Activated CD8-positive, alpha-beta memory T cell treated with anti-CD3 and anti-CD28 coated beads, Interleukin-2, amount 50 U/mL, for 24 hours (primary cell): ENCODE results near the gene RBM12.
"Not testable (repeated sequence)": the region's sequence is repeated elsewhere in the genome, so short reads cannot be mapped to it uniquely, and the experiment has no call there.

Experiments
- DNase-seq: peaks from one replicate; pipeline ENCODE4 v3.0.0-alpha.2; 2020; ENCODE audit errors: extremely low read depth

RBM12 gene

DNA sequence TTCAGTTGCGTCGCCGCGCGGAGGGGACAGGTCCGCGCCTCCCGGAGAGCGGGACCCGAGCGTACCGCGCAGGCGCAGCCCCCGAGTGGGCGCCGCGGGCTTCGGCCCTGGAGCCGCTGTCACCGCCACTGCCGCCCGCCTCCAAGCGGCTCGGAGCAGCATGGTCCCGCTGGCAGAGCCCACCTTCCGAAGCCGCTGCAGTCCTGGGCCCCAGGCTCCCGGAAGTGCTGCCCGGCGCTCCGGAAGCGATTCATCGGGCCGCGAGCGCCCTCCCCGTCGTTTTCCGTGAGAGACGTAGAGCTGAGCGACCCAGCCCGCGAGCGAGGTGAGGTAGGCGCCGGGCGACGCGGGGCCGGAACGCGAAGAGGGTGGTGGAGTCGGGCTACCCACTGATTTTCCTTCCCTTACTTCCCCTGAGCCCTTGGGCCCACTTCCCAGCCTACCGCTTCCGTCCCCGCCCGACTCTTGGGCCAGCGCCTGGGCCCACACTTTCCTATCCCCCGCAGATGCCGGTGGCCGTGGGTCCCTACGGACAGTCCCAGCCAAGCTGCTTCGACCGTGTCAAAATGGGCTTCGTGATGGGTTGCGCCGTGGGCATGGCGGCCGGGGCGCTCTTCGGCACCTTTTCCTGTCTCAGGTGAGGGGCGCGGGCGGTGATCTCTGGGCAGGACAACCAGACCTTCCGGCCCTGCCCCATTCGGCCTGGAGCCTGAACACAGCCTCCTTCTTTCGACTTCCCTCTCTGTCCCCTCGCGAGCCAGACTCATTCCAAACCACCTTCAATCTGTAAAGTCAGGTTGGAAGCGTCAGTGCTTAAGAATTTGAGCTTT lies 34.6 kb upstream of the RBM12 start, which contains the start of the genes NFS1 and ROMO1:
Gene NFS1, minus strand, starts transcription at position 226 of the 830 bp plus-strand sequence. Its CDS starts 64 bp downstream, at position 162.
Gene ROMO1, plus strand, starts transcription at position 279 of the 830 bp plus-strand sequence. Its CDS starts 228 bp downstream, at position 507.
- DNase-seq = peak; percentile 71

DNA sequence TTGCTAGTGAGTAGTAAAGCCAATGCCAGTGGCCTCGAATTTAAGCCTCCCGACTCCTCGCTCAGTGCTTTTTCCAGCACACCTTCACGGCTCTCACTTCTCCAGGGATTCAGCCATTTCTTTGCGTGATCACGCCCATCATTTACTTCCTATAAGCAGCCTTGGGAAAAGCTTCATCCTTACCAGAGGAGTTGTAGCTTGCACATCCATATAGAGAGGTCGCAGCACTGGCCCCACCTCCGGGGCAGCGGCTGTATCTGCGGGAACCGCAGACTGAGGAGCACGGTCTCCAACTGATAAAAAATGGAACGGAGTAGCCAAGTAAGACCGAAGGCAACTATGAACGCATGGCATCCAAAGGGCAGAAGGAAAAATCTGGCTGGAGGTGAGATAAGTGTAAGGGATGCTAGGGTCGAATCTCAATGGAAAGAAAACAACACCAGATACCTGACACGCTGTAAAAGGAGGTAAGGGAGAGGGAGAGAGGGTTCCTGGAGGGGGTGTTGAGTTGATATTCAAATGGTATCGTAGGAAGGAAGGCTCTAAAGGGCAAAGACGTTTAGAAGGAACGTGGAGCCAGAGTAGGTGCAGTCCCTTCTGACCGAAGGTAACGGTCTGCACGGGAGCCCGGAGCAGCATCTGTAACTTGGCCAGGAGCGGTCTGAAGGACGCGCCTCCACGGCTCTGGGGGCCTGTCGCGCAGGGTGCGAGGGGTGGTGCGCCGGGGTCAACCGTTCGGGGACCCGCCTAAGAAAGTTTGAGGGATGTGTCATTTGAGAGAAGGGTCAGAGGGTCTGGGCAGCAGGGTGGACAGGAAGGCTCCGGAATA lies 33.8 kb upstream of the RBM12 start:
- no peak for DNase-seq

DNA sequence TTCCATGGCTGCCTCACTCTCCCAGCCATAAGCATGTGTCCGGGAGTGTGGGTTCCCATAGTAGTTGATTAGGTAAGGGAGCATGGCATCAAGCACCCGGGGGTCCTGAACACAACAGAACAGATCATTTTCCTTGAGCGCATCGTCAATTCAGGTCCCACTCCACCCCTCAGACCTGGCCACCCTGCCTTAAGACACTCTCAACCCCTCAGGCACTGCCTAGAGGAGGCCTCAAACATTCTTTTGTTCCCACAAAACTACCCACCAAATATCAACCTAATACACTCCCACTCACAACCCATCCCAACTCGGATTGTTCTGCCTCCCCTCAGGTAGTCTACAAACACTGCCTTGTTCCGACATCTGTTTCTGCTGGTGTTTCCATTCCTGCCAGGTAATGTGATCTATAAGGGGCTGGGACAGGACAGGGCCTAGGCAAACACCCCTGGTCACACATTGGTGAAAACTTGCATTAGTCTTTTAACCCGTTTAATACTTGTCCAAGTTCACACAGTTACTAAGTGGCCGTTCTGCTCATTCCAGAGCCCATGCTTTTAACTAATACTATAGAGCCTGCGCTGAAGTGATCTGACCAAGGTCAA lies 33.1 kb upstream of the RBM12 start:
- no peak for DNase-seq

DNA sequence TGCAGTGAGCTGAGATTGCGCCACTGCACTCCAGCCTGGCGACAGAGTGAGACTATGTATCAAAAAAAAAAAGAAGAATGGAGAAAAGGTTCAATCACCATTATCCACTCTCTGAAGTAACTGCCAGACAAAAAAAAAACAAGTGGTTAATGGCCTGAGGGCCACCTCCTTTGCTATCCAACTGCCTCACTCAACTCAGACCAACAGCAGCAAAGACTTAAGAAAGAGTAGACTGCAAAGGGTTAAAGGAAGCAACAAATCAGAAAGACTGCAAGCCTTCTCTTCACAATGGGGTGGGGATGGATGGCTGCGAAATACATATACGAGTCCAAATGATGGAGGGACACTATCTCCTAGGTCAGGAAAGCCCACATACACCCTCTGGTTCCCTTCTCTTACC lies 31.3 kb upstream of the RBM12 start:
- no peak for DNase-seq

DNA sequence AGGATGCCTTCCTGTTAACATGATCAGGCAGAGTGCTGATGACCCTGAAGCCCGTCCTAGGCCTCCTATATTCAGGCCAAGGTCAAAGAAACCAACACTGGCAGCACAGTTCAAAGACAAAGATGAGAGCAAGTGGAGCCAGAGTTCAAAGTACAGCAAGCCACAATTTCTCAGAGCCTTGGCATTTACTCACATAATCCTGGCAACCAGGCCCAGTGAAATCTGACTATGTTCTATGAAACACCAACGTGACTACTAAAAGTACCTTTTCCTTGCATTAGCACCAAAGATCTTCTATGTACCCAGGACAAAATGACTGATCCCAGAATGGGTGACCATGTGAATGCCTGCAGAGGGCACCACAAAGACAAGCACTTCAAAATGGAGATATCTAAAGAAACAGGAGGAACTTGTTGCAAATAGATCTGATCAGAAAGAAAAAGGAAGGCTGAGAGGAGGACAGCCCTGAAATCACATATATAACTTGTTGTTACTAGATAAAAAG lies 30.6 kb upstream of the RBM12 start:
- no peak for DNase-seq

DNA sequence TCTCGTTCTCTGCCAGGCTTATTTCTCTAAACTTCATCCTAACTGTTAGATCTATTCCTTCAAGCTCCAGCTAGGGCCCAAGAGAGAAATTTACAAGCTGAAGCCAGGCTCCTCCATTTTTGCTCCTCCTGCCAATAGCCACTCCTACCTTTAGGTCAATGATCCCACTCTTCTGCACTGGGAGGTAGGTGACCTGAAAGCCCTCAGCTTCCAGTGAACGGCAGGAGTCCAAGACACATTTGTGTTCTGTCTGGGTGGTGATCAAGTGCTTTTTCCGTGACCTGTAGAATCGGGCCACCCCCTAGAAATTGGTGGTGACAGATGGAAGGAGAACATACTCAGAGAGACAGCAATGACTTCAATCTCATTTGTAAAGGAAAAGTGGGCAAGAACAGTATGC lies 25.6 kb upstream of the RBM12 start:
- DNase-seq = no peak

DNA sequence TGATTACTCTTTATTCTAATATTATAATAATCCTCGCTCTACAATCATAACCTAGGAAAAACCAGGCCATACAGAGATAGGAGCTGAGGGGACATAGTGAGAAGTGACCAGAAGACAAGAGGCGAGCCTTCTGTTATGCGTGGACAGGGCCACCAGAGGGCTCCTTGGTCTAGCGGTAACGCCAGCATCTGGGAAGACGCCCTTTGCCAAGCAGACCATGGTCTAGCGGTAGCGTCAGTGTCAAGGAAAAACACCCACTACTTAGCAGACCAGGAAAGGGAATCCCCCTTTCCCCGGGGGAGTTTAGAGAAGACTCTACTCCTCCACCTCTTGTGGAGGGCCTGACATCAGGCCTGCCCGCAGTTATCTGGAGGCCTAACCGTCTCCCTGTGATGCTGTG lies 22.2 kb upstream of the RBM12 start:
- DNase-seq = not testable (repeated sequence)

DNA sequence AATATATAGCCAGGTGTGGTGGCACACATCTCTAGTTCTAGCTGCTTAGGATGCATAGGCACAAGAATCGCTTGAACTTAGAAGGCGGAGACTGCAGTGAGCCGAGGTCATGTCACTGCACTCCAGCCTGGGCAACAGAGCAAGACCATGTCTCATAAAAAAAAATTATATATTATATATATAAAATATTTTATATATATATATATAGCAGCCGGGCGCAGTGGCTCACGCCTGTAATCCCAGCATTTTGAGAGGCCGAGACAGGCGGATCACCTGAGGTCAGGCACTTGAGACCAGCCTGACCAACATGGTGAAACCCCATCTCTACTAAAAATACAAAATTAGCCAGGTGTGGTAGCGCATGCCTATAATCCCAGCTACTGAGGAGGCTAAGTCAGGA lies 20.7 kb upstream of the RBM12 start:
- DNase-seq = not testable (repeated sequence)

DNA sequence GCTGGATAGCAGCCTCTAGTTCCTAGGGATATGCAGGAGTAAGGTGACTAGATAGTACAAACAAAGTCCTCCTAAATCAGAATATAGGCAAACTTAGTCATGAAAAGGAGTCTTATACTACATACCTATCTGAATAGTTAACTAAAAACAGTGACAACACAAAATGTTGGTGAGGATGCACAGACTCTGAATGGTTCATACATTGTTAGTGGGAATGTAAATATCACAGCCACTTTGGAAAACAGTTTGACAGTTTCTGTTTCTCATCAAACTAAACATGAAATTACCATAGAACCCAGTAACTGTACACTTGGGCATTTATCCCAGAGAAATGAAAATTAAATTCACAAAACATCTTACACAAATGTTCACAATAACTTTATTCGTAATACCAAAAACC lies 17.3 kb upstream of the RBM12 start:
- no peak for DNase-seq

DNA sequence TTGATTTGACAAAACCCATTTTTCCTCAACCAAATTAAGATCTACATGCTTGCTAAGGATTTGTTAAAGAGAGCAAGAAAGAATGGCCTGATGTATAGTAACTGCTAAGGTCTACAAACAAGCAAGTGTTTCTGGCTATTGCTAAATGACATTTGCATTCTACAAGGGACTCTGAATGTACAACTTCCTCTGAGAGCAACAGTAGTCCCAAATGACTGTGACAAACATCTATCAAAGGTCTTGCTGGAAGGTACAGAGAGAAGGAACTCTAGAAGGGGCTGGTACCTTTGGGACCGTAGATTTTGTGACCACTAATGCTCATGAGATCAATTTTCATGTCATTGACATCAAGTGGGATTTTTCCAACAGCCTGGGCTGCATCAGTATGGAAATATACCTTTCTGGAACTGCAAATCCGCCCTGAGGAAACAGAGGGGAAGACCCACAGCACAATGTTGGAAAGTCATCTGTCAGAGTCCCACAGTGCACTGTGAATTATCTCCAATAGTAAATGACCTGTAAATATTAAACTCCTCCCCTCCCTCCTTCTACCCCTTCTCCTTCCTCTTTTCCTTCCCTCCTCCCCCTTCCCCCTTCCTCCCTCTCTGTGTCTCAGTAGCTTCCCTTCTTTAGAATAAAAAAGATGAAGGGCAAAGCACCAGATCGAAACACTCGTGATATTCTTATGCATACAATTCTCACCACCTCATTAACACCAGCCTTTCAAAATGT lies 15.9 kb upstream of the RBM12 start:
- no peak for DNase-seq

DNA sequence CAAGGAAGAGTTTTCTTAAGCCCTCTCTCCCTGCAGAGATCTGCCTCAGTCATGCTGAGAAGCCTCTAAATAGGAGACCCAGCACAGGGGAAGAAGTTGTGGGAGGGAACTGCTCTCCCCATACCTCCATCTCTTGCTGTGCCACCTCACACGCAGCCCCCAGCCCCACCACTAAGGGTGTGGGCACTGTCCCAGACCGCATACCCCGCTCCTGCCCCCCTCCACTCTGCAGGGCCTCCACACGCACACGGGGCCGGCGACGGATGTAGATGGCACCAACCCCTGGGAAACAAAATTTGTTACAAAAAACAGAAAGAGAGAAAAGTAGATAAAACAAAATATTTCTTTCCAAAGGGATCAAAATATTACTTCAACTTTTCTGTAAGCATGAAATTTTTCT lies 10.2 kb upstream of the RBM12 start:
- no peak for DNase-seq

DNA sequence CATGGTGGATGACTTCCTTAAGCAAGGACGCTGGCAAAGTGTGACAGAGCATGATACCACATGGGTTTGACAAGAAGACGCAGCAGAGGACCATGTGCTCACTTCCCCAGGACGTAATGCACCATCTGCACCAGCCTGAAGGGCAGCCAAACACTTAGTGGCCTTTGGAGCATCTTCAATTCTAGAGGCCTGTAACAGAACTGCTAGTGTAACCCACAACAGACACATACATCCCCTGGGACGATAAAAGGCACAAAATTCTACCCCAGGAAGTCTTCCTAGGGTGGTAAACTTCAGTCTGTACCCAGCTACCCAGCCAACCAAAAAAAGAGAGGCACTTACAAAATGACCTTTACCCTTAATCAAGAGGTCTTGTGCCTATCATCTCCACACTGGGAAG lies 9.2 kb upstream of the RBM12 start:
- DNase-seq = no peak

DNA sequence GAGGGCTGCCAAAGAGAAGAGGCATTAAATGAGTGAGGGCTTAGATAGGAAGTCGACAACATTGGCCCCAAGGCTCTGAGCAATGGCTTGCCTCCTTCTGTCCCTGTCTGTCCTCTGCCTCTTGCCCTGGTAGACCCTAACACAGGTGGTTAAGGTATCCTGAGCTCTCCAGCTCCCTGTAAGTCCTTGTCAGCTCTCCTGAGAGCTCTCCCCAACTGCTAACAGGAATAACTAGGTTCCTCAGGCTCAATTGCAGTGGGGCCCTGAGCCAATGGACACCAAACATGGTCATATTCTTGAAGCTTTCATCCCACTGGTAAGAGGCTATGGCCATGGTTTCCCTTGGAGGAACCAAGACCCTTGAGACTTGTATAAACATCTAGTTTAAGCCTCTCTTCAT lies 5.0 kb upstream of the RBM12 start:
- DNase-seq = no peak

DNA sequence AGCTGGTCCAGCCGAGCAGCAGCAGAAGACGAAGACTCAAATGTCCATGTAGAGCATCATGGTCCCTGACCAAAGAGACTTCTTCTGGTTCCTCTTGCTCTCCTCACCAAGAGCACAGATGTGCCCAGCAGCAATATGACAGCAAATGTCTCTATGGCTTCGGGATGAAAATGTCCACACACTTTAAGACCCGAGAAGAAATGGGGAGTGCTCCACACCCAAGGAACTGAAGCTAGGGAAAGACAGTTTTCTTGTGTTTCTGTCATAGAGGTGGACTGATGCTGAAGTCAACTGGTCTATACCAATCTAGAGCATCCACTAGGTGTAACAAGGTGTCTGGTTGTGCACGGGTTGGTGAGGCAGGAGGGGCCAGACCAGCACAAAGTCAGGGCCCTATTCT lies 4.5 kb upstream of the RBM12 start:
- DNase-seq = no peak

DNA sequence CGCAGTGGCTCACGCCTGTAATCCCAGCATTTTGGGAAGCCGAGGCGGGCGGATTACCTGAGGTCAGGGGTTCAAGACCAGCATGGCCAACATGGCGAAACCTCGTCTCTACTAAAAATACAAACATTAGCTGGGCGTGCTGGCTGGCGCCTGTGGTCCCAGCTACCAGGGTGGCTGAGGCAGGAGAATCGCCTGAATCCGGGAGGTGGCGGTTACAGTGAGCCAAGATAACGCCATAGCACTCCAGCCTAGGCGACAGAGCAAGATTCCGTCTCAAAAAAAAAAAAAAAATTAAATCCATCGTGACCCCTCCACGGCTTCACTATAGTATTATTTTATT lies 1.2 kb upstream of the RBM12 start:
- DNase-seq = no peak

DNA sequence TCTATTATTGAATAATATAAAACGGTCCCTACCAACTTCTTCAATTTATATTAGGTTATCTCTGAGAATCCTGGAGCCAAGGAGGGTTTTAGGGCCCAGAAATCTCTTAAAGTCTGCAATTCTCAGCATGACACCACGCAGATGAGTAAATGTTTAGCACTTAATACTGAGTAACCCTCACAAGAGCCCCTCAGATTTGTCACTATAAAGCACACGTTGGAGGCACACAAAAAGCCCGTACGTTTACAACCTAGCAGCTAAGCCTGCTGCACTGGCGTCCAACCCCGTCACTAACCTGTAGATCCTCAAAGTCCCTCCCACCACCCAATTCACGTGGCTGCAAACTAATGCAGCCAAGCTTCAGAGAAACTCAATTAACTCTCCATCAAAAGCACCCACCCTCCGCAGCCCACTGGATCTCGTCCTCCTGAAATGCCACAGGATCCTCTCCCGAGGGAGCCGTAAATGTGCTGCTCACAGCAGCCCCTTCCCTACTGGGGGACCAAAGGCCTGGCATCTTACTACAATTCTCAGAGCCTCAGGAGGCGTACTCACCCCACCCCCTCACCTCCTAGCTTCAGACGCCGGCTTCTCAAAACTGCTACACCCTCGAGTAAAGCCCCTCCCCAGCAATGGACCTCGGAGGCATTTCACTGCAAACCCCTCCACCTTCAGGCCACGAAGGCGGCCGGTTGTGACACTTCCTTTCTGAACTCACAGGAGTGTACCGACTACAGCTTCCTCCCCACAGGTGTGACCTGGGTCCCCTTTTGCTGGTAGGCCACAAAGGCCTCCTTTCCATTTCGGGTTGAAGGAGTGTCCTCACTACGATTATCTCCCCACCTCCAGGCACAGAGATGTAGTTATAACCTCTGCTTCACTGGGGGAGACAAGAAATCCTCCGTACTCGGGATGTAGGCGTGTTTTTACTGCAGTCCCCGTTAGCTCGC lies 909 bp downstream of the RBM12 start:
- peak; percentile 15 for DNase-seq

DNA sequence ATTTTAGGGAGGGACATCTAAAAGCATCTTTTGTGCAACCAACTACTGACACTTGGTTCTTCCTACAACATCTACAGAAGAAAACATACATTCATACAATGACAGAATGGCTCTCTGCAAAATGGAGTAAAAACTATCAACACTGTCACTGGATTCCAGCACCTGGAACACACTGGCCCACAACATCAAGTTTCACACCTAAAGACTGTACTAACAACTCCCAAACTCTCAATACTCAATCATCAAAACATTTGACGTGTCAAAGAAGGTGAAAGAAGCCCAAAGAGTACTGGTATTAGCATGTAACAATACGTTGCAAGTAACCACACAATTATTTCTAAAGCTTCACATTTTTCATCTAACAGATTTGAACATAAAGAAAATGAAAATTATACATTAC lies 2.1 kb downstream of the RBM12 start:
- DNase-seq = no peak

DNA sequence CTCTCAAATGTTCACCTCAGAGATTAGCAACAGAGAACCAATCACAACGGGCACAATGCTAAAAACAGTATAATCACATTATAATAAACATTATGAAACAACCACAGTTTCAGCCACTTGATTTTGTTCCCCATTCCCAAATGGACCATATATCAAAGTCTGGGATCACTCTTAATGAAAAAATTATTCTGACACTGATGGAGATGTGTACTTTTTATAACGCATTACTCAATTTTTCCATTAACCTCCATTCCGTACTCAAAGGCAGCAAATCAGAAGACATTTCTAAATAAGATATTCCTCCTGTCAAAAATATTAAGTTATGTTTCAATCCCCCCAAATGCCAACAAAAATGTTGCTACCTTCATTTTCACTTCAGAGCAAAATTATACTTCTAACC lies 2.8 kb downstream of the RBM12 start:
- no peak for DNase-seq

DNA sequence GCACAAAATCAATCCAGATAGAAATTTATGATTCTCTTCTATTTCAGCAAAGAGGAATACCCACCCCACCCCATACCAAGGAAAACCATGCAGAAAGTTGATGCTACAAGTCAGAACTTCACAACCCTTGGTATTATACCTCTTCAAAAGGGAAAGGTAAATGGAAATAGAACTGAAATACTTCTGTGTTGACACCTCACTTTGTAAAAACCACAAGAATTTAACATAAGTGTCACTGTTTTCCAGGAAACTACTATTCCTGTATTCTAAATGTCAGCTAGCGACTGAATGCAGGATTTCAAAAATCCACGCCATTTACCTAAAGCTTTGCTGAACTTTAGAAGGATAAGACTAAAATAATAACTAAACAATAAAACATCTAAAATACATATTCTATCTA lies 3.6 kb downstream of the RBM12 start:
- DNase-seq = no peak

DNA sequence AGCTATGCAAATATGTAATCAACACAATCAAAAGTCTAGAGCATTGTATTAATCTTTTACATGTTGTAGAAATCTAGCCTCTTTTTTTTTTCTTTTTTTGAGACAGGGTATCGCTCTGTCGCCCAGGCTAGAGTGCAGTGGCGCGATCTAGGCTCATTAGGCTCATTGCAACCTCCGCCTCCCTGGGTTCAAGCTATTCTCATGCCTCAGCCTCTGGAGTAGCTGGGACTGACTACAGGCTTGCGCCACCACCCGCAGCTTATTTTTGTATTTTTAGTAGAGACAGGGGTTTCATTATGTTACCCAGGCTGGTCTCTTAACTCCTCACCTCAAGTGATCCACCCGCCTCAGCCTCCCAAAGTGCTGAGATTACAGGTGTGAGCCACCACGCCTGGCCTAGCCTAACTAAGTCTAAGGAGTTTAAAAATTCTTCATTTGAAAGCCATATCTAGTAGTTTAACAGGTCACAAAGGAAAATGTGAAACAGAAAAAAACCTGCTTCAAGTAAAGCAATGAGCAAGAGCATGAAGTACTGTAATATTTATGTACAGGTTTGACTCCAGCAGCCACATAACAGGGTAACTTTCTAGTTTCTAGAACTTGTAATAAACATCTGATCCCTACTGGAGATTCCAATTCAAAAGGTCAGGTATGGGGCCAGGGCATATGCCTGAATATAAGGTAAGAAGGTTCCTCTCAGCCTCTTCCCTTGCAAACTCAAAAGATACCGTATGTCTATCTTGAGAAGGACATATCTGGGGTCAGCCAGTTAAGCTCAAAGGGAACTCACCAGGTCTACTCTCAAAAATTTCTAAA lies 4.4 kb downstream of the RBM12 start:
- DNase-seq = no peak
